Muscle of arm (tissue), 12 donors: ENCODE results near the gene HENMT1. TPM values are rescaled to one million over a fixed set of nuclear protein-coding genes. Genes with fewer than 3 reads are reported as not detected.
"Not testable (repeated sequence)": the region's sequence is repeated elsewhere in the genome, so short reads cannot be mapped to it uniquely, and the experiment has no call there.

ENCODE experiments used
- DNase-seq: peaks from one replicate; pipeline ENCODE4 v3.0.0-alpha.2; 2013
- polyA plus RNA-seq, 12 donors: library from polyadenylated mRNA; unstranded; fragments of 120-200 nt; gene quantifications; one replicate each; pipeline ENCODE4 v1.2.1, GENCODE V29; 2013; ENCODE audit not compliant: insufficient read length in 12 of 12

Gene HENMT1
- polyA plus RNA-seq, 12 donors: 13.9 to 29.4 (median 20.7) TPM; not detected in 1

DNA sequence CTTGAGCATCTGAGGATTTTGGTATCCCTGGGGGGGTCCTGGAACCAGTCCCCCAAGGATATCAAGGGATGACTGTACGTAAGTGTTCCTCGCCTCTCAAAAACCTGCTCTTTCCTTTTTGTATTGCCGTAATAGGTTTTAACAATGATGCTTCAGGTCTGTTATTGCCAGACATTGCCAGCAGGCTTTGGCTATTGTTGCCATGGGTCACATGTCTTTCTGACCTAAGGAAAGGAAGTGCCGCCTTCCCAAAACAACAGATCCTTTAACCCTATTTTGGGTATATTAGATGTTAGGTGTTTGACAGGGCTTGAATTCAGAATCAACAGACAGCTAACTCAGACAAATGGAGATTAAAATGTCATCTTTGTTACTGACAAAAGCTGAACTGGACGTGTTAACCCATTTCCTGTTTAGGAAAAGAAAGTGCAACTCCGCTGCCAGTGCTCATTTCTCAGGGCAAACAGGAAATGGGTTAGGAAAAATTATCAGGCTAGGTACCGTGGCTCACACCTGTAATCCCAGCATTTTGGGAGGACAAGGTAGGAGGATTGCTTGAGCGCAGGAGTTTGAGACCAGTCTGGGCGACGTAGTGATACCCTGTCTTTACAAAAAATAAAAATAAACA lies 18.8 kb upstream of the HENMT1 start:
- no peak for DNase-seq

DNA sequence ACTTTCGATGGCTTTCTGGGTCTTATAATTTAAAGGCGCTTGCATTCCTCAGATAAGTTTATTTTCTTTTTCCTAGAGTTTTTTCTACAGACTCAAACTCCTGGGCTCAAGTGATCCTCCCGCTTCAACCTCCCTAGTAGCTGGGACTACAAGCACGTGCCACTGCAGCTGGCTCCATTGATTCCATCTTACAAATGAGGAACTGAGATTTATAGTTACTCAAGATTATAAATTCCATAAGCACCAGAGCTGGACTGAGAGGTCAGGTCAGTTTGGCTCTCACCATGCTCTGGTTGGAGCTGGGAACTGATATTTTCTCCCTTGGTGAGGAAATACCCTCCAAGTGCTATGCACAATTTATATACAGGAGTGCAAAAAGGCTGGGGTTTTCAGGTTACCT lies 17.8 kb upstream of the HENMT1 start:
- no peak for DNase-seq

DNA sequence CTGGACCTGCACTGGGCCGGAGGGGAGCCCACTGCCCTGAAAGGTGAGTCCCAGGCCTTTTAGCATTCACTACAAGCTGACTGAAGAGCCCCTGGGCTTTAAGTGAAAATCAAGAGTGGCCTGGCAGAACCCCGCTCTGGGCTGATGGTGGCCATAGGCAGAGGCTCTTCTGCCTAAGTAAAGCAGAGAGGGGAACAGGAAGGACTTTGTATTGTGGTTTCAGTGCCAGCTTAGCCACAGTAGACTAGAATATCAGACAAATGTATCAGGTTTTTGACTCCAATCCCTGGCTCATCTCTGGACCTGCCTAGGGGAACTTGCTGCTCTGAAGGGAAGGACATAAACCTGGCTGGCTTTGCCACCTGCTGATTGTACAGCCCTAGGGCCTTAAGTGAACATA lies 10.2 kb upstream of the HENMT1 start:
- no peak for DNase-seq

DNA sequence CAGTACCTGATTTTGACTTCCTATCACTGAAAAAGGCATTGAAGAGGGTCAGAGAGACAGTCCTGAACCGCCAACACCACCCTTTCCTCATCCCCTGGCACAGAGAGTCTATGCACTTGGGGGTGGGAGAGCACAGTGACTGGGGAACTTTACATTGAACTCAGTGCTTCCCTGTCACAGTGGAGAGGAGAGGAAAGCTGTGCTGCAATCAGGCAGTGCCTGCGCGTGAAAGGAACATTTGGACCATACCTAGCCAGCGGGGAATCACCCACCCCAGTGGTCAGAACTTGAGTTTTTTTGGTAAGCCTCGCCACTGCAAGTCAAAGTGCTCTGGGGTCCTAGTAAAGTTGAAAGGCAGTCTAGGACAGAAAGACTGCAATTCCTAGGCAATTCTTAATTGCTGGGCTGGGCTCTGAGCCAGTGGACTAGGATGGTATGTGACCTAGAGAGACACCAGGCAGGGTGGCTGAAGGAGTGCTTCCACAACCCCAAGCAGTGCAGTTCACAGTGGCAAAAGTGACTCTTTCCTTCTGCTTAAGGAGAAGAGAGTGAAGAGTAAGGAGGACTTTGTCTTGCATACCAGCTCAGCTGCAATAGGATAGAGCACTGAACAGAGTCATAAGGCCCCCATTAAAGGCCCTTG lies 9.4 kb upstream of the HENMT1 start:
- DNase-seq: no peak

DNA sequence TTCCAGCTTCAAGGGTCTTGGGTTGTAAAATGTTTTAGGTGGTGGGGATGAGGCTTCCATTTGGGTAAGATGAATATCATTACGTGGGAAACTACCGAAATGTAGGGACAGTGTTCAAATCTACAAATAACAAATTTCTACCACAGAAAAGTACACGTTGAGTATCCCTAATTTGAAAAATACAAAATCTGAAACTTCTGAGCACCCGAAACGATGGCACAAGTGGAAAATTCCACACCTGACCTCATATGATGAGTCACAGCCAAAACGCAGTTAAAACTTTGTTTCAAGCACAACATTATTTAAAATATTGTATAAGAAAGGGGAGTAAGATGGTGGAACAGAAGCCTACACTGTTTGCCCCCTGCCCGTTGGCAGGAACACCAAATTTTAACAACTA lies 8.8 kb upstream of the HENMT1 start:
- no peak for DNase-seq

DNA sequence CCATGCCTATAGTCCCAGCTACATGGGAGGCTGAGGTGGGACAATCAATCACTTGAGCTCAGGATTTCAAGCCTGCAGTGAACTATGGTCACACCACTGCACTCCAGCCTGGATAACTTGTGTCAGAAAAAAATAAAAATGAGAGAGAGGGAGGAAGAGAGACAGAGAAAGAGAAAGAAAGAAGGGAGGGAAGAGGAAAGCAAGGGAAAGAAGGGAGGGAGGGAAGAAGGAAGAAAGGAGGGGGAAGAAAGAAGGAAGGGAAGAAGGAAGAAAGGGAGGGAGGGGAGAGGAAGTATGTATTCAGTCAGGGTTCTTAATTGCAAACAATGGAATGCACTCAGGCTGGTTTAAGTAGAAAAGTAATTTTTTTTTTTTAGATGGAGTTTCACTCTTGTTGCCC lies 7.9 kb upstream of the HENMT1 start:
- no peak for DNase-seq

DNA sequence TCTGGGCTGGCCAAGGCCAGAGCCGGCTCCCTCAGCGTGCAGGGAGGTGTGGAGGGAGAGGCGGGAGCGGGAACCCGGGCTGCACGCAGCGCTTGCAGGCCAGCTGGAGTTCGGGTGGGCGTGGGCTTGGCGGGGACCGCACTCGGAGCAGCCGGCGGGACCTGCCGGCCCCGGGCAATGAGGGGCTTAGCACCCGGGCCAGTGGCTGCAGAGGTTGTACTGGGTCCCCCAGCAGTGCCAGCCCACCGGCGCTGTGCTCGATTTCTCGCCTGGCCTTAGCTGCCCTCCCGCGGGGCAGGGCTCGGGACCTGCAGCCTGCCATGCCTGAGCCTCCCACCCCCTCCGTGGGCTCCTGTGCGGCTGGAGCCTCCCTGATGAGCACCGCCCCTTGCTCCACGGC lies 6.5 kb upstream of the HENMT1 start:
- not testable (repeated sequence) for DNase-seq

DNA sequence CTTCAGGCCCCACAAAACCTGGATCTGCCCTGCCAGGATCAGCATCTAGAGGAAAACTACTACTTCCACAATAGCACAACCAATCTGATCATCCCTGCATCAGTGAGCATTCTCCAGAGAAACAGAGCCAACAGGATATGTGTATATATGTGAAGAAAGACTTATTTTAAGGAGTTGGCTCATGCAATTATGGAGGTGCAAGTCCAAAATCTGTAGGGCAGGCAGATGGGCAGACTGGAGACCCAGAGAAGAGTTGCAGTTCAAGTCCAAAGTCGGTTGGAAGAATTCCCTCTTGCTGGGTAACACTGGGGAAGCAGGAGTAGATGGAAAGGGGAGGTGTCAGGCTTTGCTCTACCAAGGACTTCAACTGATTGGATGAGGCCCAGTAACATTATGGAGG lies 4.9 kb upstream of the HENMT1 start:
- DNase-seq: no peak

DNA sequence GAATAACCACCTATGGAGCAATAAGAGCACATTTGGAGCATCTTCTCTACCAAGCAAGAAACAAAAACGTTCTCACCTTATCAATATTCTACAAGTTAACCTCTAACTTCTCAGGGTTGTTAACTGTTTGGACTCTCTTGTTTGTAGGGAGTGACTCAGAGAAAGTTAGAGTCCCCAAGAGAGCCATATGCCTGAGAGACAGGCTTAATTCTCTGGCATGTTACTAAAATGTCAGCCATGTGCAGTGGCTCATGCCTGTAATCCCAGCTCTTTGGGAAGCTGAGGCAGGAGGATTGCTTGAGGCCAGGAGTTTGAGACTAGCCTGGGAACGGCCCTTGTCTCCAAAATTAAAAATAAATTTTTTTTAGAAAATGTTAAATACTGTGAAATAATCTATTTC lies 4.2 kb upstream of the HENMT1 start:
- DNase-seq: no peak

DNA sequence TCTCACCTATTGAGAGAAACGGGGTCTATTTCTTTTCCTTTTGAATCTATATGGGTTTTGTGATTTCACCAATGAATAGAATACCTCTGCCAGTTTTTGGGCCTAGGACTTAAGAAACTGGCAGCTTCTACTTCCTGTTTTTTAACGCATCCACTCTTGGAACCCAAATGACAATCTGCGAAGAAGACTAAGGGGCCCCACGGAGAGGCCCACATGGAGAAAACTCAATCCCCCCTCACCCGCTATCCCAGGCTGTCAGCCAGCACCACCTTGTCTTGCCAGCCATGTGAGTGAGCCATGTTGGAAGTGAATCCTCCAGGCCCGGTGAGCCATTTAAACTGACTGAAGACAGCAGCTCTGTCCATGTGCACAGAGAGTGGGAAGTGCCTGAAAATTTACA lies 3.6 kb upstream of the HENMT1 start:
- no peak for DNase-seq

DNA sequence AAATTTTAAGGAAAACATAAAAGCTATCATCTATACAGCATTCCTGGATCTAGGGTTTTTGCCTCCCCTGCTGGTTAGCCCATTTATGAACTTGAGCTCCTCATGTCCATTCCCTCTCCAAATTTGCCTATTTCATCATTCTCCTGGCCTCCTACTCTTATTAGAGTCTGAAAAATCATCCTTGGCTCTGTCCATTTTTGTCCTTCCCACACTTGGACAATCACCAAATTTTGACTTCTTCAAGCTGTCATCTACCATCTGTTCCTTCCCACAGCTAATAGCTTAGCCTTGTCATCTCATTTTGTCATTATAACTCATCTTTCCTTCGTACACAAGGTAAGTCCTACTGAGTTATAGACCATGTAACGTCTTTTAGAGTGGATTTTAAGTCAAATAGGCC lies 2.2 kb upstream of the HENMT1 start:
- no peak for DNase-seq

DNA sequence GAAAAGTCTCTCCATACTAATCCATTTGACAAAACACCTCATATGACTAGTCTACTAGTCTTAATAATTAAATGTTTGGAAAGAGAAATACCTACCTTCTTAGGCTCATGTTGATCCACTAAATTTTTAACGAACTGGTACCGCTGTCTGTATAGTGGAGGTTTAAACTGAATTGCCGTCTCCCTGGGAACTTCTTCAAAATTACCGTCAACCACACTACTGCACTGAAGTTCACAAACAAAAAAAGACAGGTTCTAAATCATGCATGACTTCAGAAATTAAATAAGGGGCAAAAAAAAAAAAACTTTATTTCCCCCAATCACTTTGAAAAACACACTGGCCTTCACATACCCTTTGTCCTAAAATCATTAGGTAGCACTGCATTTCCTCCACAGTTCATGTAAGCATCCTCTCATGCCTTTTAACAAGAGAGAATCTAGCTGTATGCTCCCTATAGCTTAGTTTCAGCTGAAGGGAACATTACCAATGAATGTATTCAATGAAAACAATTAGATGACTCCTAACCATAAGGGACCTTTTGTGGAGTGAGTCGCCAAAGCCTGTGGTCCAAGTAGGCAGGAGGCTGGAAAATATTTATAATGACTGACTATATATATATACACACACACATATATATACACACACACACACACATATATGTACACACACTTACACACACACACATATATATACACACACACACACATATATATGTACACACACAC lies 3.4 kb downstream of the HENMT1 start:
- DNase-seq: no peak

DNA sequence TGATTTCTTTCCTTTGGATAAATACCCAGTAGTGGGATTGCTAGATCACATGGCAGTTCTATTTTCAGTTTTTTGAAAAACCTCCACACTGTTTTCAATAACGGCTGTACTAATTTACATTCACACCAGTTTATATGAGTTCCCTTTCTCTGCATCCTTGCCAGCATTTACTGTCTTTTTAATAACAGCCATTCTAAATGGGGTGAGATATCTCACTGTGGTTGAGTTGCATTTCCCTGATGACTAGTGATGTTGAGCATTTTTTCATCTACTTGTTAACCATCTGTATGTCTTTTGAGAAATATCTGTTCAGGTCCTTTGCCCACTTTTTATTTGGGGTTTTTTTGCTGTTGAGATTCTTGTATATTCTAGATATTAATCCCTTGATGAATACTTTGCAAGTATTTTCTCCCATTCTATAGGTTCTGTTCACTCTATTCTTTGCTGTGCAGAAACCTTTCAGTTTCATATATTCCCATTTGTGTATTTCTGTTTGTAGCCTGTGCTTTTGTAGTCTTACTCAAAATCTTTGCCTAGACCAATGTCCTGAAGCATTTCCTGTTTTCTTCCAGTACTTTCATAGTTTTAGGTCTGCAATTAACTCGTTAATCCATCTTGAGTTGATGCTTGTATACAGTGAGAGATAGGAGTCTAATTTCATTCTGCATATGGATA lies 7.3 kb downstream of the HENMT1 start:
- no peak for DNase-seq

DNA sequence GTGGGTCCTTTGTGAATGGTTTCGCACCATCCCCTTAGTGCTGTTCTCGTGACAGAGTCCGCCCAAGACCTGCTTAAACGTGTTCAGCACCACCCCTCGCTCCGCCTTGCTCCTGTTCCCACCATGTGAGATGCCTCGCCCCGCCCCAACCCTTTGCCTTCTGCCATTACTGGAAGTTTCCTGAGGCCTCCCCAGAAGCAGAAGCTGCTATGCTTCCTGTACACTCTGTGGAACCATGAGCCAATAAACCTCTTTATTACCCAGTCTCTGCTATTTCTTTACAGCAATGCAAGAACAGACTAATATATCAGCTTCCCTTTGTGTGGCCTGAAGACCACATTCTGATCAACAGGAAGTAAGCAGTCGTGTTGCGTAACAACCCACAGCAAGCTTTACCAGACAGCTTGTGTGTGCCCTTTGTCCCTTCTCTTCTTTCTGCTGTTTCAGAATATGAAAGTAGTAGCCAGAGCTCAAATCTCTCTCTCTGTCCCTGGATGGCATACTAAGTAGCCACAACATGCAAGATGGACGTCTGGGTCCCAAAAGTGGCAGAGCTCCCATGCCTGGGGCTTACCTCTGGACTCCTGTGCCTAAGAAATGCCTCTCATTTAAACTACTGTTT lies 14.1 kb downstream of the HENMT1 start:
- DNase-seq: peak; percentile 31

DNA sequence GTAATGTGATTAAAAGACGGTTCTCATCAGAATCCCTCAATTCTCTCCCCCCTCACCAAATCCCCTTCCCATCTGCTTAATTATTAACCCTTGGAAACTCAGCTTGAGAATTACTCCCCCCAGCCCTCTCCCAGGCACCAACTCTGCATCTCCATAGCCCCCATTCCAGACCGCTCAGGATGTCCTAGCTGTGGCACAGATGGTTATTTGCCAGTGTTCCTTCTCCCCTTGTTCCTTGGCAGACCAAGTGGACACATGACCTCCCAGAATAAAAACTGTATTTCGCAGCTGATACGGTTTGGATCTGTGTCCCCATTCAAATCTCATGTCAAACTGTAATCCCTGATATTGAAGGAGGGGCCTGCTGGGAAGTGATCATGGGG lies 14.6 kb downstream of the HENMT1 start:
- no peak for DNase-seq

DNA sequence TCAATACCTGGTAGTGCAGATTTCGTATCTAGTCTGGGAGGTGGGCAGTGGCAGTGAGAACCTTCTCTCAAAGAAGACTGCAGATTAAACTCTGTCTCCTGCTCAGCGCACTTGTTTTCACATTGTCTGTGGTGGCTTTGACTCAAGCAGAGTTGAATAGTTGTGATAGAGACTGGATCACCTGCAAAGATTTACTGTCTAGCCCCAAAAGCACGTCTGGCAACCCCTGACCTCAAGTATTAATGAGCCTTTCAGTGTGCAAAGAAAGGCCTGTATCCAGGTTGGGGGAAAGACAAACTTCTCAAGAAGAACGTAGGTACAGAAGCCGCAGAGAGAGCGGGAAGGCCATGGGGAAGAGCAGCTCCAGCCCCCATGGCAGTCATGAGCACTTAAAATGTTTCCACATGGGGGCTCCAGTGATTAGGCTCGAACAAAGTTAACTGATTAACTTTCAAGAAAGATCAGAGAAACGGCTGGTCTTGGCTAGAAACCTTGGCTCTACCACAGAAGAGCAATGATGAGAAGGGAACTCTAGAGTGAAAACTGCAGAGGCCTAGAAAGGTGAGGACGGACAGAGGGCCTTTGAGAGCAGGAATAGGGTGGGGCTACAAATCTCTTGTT lies 15.2 kb downstream of the HENMT1 start:
- no peak for DNase-seq

DNA sequence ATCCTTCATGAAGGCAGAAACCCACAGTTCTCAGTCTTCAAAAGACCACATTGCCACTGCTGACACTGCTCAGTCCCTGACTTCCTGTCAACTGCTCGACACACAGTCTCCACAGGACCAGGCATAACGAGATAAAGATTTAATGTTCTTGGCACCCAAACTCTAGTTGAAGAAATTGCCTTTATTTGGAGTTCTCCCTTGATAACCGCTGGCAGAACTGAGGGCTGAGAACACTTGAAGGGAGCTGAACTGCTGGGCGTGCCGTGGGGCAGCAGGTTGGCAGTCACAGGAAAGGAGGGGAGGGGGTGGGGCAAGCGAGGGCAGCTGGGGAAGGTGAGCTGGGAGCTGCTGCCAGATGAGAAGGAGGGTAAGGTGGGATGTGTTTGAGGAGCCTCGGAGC lies 15.9 kb downstream of the HENMT1 start:
- no peak for DNase-seq

DNA sequence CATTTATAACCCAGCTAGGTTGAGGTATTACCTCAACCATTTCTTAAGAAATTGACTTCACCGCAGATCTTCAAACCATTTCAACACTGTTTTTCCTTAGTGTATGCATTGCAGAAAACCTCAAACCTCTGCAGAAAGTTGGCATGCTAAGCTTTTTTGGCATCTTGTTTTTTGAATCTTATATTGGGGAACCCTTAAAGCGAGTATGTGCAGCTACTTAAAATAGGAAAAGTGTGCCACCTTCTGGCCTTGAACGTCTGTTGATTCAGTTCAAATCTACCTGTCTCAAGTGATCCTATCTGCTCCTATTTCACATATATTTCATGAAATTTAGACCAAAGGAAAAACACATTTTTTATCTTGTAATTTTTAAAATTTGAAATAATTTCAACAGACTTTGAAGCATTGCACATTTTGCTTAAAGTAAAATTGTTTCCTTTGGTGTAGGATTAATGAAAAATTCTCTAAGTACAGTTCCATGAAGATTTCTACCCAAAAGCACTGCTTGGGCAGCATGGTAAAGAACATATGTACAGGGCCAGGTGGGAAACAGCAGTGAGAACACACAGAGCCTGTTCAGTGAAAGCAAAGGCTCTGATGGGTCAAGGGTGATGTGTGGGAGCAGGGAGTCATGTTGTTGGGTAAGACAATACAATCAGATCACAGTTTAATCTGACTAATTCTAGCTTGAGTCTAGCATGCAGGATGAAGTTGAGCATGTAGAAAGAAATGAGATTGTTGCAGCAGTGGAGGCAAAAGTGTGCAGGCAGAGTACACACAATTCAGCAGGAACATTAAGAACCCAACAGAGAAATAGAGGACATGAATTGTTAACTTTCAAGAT lies 17.2 kb downstream of the HENMT1 start:
- peak; percentile 70 for DNase-seq

DNA sequence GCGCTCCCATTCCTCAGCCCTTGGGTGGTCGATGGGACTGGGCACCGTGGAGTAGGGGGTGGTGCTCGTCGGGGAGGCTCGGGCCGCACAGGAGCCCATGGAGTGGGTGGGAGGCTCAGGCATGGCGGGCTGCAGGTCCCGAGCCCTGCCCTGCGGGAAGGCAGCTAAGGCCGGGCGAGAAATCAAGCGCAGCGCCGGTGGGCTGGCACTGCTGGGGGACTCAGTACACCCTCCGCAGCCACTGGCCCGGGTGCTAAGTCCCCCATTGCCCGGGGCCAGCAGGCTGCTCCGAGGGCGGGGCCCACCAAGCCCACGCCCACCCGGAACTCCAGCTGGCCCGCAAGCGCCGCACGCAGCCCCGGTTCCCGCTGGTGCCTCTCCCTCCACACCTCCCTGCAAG lies 20.0 kb downstream of the HENMT1 start:
- DNase-seq: not testable (repeated sequence)

DNA sequence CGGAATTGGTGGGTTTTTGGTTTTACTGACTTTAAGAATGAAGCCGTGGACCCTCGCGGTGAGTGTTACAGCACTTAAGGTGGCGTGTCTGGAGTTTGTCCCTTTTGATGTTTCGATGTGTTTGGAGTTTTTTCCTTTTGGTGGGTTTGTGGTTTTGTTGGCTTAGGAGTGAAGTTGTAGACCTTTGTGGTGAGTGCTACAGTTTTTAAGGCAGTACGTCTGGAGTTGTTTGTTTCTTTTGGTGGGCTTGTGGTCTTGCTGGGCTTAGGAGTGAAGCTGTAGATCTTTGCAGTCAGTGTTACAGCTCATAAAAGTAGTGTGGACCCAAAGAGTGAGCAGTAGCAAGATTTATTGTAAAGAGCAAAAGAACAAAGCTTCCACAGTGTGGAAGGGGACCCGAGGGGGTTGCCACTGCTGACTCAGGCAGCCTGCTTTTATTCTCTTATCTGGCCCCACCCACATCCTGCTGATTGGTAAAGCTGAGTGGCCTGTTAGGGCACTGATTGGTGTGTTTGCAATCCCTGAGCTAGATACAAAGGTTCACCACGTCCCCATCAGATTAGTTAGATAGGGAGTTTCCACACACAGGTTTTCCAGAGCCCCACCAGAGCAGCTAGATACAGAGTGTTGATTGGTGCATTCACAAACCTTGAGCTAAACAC lies 20.9 kb downstream of the HENMT1 start:
- DNase-seq: no peak
